DMS53 treated with DMSO at 0.1 percent for 48 hours (cell line): ENCODE measurements around the gene MCEMP1.

Source experiments
- DNase-seq: peaks from one replicate; lab custom pipeline; 2025; ENCODE audit not compliant: unreplicated experiment; lab: John Stamatoyannopoulos, UW

Gene MCEMP1

GRCh38 chr19:7725791-7726190, 48.9 kb downstream of the MCEMP1 start:
- DNase-seq: no peak

DNA sequence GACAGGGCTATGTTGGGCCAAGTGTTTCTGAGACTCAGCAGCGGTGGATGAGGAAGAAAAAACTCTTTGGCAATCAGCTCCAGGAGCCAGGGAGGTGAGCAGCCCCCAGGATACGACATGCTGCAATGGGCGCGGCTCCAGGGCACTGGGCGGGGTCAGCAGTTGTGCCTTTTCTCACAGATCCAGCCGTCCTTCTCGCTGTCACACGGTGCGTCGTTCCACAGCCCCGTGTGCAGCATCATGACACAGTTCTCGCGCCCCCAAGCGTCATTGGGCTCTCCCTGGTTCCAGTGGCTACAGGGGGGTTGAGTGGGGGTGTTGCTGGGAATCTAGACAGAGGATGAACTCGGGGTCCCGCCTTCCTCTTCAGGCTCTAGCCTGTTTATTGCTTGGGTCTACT, 52.3 kb downstream of the MCEMP1 start:
- DNase-seq: no peak
